Limb (tissue), 2 donors: ENCODE data around the gene PARP12.

Experiments used
- DNase-seq, 2 donors: peaks; one replicate each; pipeline ENCODE4 v3.0.0-alpha.2; 2016; ENCODE audit errors: extremely low spot score in 2 of 2

PARP12 gene

DNA sequence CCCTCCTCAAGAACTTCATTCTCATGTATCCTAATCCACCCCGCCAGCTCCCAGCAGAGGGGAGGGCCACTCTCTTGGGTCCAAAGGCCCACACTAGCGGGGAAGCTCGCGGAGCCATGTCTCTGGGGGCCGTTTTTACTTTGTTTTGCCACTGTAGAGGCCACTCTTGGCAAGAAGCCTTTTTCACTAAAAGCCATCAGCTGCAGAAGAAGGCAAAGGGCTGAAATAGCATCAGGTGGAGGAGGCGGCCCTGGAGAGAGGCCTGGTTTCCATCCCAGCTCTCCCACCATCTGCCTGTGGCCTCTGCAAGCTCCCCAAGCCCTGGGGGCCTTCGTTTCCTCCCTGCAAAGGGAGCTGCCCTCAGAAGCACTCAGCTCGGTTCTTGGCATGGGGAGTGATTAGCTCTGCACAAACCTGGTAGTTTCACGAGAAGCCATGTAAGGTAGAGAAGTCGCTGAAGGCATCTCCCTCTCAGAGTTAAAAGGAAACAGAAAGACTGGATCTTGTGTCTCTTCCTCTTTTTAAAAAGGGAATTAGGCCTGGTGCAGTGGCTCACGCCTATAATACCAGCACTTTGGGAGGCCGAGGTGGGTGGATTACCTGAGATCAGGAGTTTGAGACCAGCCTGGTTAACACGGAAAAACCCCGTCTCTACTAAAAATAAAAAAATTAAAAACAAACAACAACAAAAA lies 70.3 kb downstream of the PARP12 start:
- DNase-seq: no peak

DNA sequence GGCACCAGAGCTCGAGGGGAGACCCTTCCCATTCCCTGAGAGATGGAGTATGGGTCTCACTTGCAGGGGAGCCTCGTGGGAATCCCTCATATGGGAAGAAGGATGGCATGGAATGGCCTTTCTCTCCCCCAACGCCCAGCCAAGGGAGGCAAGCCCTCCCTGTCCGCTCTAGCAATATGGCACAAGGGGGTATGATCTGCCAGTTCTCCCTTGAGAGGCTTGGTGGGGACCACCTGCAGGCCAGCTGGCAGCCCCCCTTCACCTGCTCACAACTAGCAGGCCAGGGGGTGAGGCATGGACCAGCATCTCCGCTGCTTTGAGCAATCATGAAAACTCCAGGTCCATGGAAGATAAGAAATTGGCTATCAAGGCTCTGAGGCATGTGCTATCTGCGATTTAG lies 70.8 kb downstream of the PARP12 start:
- DNase-seq: no peak

DNA sequence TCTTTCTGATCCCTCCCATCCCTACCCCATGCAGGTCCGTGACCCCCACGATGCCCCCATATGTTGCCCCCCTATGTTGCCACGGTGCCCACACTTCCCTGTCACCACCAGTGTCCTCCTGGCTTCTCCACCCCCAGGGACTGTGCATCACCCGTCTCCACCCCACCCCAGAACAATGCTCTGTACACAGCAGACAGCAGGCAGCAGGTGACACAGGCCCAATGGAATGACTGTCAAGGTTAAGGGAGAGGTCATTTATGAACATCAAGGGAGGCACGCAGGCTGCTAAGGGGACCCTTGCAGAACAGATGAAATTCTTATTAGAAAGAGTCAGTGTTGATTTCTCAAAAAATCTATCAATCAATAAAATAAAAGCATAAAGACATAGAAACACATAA lies 71.5 kb downstream of the PARP12 start:
- no peak for DNase-seq

DNA sequence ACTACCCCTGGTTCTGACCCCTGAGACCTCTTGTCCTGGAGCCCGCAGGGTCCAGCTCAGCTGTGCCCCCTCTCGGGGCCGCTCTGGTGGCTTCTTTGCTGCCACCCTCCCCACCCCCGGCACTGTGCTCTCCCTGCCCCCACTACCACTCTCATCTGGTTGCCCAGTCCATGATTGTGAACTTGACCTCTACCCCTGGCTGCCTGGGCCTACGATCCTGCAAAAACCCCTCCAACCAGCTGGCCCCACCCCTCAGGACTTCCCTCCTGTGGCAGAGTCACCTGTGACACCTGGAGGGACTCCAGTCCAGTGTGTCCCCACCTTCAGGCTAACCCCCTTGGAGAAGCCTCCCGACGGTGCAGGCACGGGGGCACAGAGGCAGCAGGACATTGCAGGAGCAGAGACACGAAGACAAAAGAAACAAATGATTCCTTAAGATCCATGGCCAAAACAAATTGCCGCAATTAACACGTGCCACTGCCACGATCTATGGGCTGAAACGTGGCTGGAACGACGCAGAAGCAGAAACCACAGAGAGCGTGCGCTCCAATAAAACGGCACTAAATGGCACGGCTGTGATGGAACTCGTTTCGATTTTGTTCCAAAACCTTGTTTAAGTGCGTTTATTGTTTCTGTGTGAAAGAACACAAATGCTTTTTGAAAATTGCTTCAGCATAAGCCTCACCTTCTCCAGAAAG lies 72.0 kb downstream of the PARP12 start:
- DNase-seq: no peak

DNA sequence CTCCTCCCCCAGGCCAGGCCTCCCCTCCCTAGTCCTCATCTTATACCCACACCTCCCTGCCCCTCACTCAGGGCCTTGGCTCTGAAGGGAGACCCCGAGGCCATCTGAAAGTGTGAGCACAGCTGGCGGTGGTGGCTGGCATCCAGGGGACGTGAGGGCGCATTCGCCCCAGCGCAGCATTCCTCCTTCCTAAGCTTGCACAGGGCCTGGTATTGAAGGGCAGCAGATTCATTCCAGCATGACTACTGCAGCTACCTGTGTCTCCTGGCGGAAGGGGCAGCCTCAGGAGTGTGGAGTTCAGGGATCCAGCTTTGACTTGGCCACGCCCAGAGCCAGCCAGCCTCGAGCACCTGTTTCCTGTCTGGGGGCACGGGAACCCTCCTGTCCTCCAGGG lies 72.6 kb downstream of the PARP12 start:
- no peak for DNase-seq

DNA sequence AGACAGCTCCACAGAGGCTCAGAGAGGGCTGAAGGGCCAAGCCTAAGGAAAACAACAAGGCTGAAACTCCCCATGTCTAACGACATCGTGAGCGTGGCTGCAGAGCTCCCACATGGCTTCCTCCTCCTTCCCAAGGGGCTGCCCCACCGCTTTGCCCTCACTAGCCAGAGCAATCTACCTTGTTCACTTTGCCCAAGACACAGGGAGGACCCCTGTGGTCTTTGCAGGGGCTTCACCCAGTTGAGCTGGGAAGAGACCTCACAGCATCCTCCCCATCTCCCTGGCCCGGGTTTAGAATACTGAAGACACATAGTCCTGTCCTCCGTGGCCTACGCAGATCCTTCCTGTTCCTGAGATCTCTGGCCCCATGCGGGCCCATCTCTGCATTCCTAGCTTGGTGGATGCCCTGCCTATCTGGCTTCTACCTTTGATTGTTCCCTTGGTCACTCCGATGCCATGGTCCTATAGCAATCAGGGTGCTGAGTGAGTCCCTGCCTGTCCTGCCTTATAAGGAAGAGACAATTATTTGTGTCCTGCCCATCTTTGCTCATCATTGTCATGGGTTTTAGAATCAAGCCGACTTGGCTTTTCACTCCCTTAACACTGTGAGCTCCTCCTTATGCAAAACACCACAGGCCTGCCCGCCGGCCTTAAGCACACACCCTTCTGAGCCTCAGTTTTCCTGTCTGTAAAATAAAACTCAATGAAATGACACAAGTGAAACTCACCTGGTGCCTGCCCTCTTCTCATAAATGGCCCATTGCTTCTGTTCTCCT lies 73.2 kb downstream of the PARP12 start:
- DNase-seq: no peak

DNA sequence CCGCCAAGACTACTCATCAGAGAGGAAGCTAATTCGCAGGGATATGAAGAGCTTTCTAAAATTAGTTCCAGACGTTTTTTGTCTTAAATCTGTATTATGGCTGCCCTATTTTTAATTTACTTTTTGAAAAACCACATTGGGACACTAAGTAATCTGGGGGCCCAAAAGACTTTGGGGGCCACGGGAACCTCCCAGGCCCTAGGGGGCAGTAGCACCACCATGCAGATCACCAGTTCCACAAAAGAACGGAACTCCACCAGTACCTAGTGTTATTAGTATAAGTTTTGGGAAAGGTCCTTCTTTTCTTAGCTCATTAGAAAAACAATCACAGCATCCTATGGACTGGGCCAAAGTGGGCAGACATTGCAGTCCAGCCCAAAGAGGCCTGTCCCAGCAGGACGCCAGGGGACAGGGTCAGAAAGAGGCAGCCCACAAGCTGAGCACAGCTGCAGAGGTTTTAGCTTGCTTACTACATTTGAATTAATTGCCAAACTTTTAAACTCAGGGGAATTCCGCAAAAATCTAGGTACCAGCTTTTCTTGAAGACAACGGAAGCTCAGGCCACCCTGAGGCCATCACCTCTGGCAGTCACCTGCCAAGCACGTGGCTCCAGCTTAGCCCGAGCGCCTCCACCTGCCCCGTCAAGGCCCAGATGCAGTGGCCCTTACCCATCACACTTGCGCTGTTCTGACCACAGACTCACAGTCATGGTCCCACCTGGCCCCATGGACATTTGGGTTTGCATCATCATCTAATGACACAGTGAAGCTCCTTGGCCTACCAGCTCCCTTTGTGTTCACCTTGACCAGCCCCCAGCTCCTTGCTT lies 74.8 kb downstream of the PARP12 start:
- no peak for DNase-seq

DNA sequence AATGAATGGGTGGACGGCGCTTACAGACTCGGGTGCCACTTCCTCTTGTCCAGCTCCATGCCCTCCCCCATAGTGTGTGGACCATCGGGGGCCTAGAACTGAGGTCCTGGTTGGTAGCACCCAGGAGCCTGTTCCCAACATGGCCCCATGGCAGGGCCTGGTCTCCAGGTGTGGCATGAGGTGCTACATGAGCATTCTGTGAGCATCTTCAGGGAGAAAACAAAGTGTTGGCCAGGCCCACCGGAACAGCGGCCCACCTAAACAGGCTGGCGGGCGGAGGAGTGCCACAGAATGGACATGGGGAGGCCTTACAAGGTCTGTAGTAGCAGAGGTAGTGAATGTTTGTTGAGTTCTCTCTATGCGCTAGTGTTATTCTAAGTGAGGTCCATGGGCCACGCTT lies 76.9 kb downstream of the PARP12 start:
- DNase-seq: no peak

DNA sequence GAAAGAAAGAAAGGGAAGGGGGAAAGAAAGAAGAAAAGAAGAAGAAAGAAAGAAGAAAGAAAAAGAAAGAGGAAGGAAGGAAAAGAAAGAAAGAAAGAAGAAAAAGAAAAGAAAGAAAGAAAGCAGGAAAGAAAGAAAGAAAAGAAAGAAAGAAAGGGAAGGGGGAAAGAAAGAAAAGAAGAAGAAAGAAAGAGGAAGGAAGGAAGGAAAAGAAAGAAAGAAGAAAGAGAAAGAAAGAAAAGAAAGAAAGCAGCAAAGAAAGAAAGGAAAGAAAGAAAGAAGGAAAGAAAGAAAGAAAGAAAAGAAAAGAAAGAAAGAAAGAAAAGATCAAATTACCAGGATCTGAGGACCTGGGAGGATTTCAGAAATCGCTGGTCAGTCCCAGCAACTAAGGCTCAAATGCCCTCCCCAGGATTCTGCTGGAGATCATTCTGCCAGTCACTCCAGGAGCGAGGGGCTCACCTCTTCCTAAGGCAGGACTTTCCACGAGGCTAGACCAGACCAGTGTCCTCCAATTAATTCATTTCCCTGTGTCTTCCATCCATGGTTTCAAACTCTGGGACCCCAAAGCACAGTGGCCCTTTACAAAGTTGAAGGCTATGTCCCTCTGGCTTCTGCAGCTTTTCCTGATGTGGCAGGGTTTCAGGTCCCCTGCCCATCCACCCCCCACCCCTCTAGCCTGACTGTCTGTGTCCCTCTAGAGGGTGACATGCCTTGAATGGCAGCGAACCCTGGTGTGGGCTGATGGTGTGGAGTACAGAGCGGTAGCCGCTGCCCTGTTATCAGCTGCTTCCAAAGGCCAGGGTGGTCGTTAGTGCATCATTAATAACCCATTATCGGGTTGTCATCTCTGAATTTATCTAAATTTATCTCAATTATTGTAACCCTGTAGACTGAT lies 77.9 kb downstream of the PARP12 start:
- no peak for DNase-seq

DNA sequence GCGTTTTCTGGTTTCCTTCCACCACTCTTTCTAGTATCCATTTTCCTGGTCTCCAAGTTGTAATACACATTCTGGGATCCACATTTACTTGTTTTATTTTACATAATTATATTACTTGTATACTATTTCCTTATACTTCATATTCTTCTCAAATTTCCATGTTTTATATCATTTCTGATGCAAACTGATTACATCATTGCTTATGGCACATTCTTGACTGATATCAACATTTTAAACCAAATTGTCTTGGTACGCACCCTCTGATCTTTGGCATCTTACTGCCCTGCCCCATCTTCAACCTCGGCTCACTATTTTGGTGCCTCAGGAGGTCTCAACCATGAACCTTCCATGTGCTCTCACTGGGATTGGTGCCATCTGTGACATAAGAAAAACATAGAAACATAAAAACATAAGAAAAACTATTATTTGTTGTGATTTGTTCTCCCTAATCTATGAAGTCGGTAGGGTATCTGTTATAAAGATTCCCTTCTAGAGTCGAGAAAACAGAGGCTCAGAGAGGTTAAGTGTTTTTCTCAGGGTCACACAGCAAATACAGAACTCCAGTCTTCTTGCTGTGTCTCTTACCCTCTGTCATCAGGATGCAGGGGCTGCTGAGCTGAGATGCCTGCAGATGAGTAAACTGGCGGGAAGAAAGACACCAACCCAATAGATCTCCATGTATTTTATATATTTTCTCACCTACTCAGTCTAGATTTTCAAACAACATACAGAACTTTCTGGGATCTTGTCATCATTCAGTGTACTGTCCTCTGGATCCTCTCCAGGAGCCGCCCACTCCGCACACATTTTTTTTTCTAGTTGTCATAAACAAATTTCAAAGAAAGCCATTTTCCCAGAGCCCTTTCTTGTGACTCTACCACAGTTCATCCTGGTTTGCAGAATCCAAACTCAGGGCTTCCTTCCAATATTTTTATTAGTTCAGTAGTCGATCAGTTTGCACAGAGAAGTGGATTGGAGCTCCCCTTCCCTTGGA lies 79.5 kb downstream of the PARP12 start:
- DNase-seq: no peak

DNA sequence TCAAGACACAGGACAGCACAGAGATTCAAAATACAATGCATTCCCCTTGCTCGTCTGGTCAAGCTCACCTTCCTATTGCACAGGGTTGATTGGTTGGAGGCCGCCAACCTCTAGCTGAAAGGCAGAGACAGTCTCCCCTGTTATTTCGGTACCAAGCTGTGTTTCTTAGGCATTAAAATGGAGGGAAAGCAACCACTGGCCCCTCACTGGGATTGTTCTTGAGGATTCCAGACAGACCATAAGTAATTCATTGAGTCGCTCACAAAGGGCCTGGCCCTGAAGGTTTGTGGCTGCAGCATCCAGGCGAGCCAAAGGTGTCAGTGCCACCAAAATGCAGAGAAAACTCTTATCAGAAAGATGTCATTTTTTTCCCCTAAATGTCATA lies 81.2 kb downstream of the PARP12 start:
- no peak for DNase-seq

DNA sequence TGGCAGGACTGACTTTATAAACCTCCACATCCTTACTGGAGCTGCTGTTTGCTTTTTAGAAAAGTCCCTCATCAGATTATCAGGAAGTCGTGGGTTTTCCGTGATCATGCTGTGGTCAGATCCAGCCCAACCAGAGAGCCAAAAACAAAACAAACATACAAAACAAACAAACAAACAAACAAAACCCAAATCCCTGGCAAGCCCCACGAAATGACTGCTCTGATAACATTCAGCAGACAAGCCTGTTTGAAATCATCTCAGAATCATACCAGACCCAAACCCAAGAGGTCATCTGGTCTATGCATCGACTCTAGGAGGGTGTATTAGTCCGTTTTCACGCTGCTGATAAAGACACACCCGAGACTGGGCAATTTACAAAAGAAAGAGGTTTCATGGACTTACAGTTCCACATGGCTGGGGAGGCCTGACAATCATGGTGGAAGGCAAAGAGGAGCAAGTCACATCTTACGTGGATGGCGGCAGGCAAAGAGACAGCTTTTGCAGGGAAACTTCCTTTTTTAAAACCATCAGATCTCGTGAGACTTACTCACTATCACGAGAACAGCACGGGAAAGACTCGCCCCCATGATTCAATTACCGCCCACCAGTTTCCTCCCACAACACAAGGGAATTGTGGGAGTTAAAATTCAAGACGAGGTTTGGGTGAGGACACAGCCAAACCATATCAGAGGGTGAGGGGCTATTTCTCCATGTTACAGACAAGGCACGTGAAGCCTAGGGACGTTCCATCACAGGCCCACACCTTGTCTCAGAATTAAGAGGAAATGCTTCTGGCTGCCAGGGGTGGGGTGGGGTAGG lies 85.7 kb downstream of the PARP12 start:
- no peak for DNase-seq

DNA sequence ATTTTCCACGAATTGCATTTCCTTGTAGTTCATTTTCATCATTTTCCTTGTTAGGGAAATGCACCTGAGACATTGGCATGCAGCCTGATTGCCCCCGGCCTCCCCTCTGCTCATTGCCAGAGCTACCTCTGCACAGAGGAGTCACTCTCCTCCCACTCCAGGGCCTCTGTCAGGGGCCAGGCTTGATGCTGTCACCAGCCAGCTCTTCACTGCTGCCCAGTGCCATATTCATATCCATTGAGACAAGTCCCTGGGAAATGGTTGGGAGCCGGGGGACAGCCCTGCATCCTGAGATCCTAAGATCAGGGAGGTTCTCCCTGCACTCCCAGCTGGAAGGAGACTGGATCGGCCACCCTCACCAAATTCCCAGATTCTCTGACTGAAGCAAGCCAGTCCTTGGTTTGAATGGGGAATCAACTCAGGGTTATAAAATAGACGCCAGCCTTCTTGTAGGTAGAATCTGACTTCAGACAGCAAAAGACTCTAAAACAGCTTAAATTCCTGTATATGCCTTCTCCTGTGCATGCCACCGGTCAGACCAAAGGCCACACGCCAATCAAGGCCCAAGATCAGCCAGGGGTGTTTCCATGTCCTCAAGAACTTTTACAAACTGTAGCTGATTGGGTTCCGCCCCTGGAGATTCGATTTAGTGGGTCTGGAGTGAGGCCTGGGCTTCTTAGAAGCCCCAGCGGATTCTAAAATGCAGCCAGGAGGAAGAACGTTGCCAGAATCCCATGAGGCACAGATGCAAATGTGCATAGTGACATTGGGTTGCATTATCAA lies 86.5 kb downstream of the PARP12 start:
- no peak for DNase-seq

DNA sequence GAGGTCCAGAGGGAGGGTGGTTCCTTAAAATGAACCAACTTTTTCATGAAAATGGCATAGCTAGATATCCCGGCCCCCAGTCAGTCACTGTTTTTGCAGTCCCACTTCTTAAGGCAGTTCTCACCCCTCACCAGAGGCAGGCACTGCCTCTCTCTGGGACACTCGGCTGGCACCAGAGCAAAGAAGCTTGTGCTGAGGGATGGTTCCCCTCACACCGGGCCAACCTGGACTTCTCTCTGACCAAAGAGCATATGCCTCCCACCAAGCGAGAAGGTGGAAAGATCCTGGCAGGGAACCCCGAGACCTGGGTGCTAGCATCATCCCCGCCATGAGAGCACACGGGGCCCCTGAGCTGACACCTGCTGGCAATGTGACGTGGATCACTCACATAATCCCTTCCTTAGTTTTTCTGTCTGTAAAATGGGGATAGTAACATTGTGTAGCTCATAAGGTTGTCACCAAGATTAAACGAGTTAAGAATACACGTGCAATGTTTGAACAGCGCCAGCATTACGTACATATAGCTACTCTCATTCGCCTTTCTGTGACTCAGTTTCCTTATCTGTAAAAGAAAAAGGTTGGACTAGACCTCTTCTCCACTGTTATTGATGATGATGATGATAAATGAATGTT lies 88.5 kb downstream of the PARP12 start:
- DNase-seq: no peak
